ENCODE results near the gene BTN1A1.
"Not testable (repeated sequence)": the region's sequence is repeated elsewhere in the genome, so short reads cannot be mapped to it uniquely, and the experiment has no call there.

Gene BTN1A1

GRCh38 chr6:26476896-26477295 is 23.2 kb upstream of the BTN1A1 start:
- FAIRE-seq: no peak

GRCh38 chr6:26477426-26477825 is 22.7 kb upstream of the BTN1A1 start:
- FAIRE-seq: no peak

- FAIRE-seq: no peak
Observed at GRCh38 chr6:26478100-26478984, 21.8 kb upstream of the BTN1A1 start.

GRCh38 chr6:26478985-26479278 is 21.2 kb upstream of the BTN1A1 start:
- FAIRE-seq: no peak

- FAIRE-seq: no peak
Observed at GRCh38 chr6:26482338-26482737, 17.8 kb upstream of the BTN1A1 start.

- no peak for FAIRE-seq
Observed at GRCh38 chr6:26483727-26484126, 16.4 kb upstream of the BTN1A1 start.

GRCh38 chr6:26484161-26484560 is 15.9 kb upstream of the BTN1A1 start:
- no peak for FAIRE-seq

GRCh38 chr6:26485112-26485780 is 14.9 kb upstream of the BTN1A1 start:
- no peak for FAIRE-seq

GRCh38 chr6:26486358-26486757 is 13.7 kb upstream of the BTN1A1 start:
- FAIRE-seq: no peak

GRCh38 chr6:26487466-26487865 is 12.6 kb upstream of the BTN1A1 start:
- no peak for FAIRE-seq

GRCh38 chr6:26489996-26490964 is 9.8 kb upstream of the BTN1A1 start:
- no peak for FAIRE-seq

- FAIRE-seq: no peak
Observed at GRCh38 chr6:26491604-26492003, 8.5 kb upstream of the BTN1A1 start.

- no peak for FAIRE-seq
Observed at GRCh38 chr6:26493258-26493657, 6.8 kb upstream of the BTN1A1 start.

- FAIRE-seq: no peak
Observed at GRCh38 chr6:26494117-26494516, 6.0 kb upstream of the BTN1A1 start.

- FAIRE-seq: no peak
Observed at GRCh38 chr6:26495281-26495680, 4.8 kb upstream of the BTN1A1 start.

GRCh38 chr6:26497610-26498009 is 2.5 kb upstream of the BTN1A1 start:
- FAIRE-seq: no peak

GRCh38 chr6:26501482-26501986 is 1.4 kb downstream of the BTN1A1 start:
- FAIRE-seq: no peak

- no peak for FAIRE-seq
Observed at GRCh38 chr6:26502165-26502564, 2.1 kb downstream of the BTN1A1 start.

- no peak for FAIRE-seq
Observed at GRCh38 chr6:26502626-26503025, 2.5 kb downstream of the BTN1A1 start.

GRCh38 chr6:26507658-26508057 is 7.6 kb downstream of the BTN1A1 start:
- FAIRE-seq: no peak

- FAIRE-seq: not testable (repeated sequence)
Observed at GRCh38 chr6:26511033-26511432, 10.9 kb downstream of the BTN1A1 start.

GRCh38 chr6:26514984-26515383 is 14.9 kb downstream of the BTN1A1 start:
- FAIRE-seq: no peak

Data from colon (tissue), 2 donors.